Astrocyte (in vitro differentiated cells and primary cell): ENCODE data around the gene RHPN2.

Experiments used
- EZH2 ChIP-seq: IDR thresholded peaks from 2 replicates; pipeline ENCODE4 v1.6.1; 2012; ENCODE audit warnings: mild to moderate bottlenecking, low read length, inconsistent platforms; ENCODE audit not compliant: insufficient read depth
- TF ChIP-seq, protein P1 (sequence below): IDR thresholded peaks from 2 replicates; pipeline ENCODE4 v1.5.1; 2011; ENCODE audit warnings: low read depth, mild to moderate bottlenecking, inconsistent platforms, low read length, moderate library complexity; ENCODE audit not compliant: insufficient read depth

DNA sequence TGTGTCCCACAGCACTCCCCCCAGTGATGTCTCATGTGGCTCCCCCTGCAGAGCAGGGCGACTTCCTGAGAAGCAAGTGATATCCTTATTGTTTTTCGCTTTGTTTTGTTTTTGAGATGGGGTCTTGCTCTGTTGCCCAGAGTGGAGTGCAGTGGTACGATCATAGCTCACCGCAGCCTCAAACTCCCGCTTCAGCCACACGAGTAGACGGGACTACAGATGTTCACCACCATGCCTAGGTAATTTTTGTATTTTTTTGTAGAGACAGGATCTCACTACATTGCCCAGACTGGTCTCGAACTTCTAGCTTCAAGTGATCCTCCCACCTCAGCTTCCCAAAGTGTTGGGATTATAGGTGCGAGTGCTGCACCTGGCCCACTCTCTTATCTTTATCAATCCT is 97.9 kb downstream of the RHPN2 start:
- TF ChIP-seq, protein P1, sequence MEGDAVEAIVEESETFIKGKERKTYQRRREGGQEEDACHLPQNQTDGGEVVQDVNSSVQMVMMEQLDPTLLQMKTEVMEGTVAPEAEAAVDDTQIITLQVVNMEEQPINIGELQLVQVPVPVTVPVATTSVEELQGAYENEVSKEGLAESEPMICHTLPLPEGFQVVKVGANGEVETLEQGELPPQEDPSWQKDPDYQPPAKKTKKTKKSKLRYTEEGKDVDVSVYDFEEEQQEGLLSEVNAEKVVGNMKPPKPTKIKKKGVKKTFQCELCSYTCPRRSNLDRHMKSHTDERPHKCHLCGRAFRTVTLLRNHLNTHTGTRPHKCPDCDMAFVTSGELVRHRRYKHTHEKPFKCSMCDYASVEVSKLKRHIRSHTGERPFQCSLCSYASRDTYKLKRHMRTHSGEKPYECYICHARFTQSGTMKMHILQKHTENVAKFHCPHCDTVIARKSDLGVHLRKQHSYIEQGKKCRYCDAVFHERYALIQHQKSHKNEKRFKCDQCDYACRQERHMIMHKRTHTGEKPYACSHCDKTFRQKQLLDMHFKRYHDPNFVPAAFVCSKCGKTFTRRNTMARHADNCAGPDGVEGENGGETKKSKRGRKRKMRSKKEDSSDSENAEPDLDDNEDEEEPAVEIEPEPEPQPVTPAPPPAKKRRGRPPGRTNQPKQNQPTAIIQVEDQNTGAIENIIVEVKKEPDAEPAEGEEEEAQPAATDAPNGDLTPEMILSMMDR = no peak
- TF ChIP-seq EZH2 = no peak
